DMS79 treated with DMSO at 0.1 percent for 48 hours (cell line): ENCODE results near the gene KCNMA1.

Source experiments
- DNase-seq: peaks from one replicate; lab custom pipeline; 2025; lab: John Stamatoyannopoulos, UW

The KCNMA1 gene

GRCh38 chr10:77075926-77076325 lies 561.7 kb downstream of the KCNMA1 start:
- DNase-seq, result no peak

GRCh38 chr10:77074104-77074624 lies 563.4 kb downstream of the KCNMA1 start:
- DNase-seq, result no peak

GRCh38 chr10:77073663-77073960 lies 564.0 kb downstream of the KCNMA1 start:
- no peak for DNase-seq

- DNase-seq, result no peak
Measured at GRCh38 chr10:77072836-77073662, 564.6 kb downstream of the KCNMA1 start.

- DNase-seq, result no peak
Measured at GRCh38 chr10:77072361-77072835, 565.2 kb downstream of the KCNMA1 start.

GRCh38 chr10:77071956-77072355 lies 565.7 kb downstream of the KCNMA1 start:
- DNase-seq, result no peak

GRCh38 chr10:77071001-77071511 lies 566.6 kb downstream of the KCNMA1 start:
- DNase-seq, result no peak

- DNase-seq, result no peak
Measured at GRCh38 chr10:77070346-77070745, 567.3 kb downstream of the KCNMA1 start.

GRCh38 chr10:77068969-77069368 lies 568.6 kb downstream of the KCNMA1 start:
- DNase-seq, result no peak

- DNase-seq, result no peak
Measured at GRCh38 chr10:77068272-77068671, 569.3 kb downstream of the KCNMA1 start.

GRCh38 chr10:77062381-77062780 lies 575.2 kb downstream of the KCNMA1 start:
- DNase-seq, result no peak

- DNase-seq, result no peak
Measured at GRCh38 chr10:77060913-77061312, 576.7 kb downstream of the KCNMA1 start.

- no peak for DNase-seq
Measured at GRCh38 chr10:77056650-77057049, 581.0 kb downstream of the KCNMA1 start.

GRCh38 chr10:77052593-77052992 lies 585.0 kb downstream of the KCNMA1 start:
- DNase-seq, result no peak

- DNase-seq, result no peak
Measured at GRCh38 chr10:77051837-77052236, 585.8 kb downstream of the KCNMA1 start.

GRCh38 chr10:77049896-77050295 lies 587.7 kb downstream of the KCNMA1 start:
- no peak for DNase-seq

GRCh38 chr10:77049146-77049545 lies 588.5 kb downstream of the KCNMA1 start:
- DNase-seq, result no peak

- DNase-seq, result no peak
Measured at GRCh38 chr10:77045085-77045484, 592.5 kb downstream of the KCNMA1 start.

- no peak for DNase-seq
Measured at GRCh38 chr10:77043420-77043763, 594.2 kb downstream of the KCNMA1 start.

GRCh38 chr10:77042706-77043419 lies 594.7 kb downstream of the KCNMA1 start:
- no peak for DNase-seq

- no peak for DNase-seq
Measured at GRCh38 chr10:77041636-77042258, 595.9 kb downstream of the KCNMA1 start.

- DNase-seq, result no peak
Measured at GRCh38 chr10:77038407-77038806, 599.2 kb downstream of the KCNMA1 start.
